HCEC 1CT (cell line): ENCODE results near the gene ME2.
"Not testable (repeated sequence)": the region's sequence is repeated elsewhere in the genome, so short reads cannot be mapped to it uniquely, and the experiment has no call there.

Experiments used
- DNase-seq: peaks from one replicate; pipeline ENCODE4 v3.0.0-alpha.2; 2017

ME2 gene

DNA sequence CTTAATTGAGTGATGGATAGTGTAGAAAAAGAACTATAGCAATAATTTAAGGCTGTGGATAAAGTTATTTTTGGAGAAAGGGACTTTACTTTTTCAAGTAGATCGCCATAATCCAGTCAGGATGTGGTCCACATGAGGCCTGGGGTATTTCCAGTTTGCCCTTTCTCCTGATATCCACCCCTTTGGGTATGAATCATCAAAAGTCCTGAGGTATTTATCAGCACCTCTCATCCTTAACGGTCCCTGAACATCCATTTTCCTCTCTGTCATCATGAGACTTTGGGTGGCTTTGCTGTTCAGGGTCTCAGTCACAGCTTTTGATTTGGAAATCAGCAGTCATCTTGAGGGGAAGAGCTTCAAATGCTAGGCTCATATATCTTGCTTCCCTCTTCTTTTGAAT, 49.6 kb downstream of the ME2 start:
- DNase-seq: peak; percentile 13

DNA sequence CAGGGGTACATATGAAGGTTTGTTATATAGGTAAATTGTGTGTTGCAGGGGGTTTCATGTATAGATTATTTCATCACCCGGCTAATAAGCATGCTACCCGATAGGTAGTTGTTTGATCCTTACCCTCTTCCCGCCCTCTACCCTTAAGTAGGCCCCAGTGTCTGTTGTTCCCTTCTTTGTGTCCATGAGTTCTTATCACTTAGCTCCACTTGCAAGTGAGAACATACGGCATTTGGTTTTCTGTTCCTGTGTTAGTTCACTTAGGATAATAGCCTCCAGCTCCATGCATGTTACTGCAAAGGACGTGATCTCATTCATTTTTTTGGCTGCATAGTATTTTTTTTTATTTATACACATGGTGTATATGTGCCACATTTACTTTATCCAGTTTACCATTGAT, 54.8 kb downstream of the ME2 start:
- DNase-seq: no peak

DNA sequence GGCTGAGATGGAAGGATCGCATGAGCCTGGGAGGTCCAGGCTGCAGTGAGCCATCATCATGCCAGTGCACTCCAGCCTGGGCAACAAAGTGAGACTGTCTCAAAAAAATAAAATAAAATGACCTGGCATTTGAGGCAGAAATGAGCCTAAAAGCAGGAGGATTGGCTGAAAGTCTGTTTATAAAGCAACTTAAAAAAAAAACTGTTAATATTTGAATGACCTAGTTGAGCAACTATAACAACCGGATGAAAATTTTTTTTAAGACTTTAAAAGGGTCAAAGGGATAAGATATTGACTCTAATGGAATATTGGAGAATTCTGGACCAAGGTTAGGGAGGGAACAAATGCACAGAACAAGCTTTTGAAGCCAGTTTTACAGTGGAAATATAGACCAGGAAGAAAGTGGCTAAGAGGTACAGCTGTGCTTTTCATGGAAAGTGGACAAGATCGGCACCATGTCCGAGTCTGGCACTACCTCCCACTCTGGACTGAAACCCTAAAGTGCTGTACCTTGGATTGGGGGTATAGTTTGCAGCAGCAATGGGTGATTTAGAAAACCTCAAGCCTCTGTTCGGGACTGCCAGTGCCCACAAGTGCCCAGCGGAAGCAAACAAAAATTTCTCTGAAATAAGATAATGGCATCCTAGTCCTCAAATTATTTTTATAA, 55.8 kb downstream of the ME2 start:
- DNase-seq: no peak

- no peak for DNase-seq
Measured at GRCh38 chr18:50935493-50936191, 56.7 kb downstream of the ME2 start.

- no peak for DNase-seq
Measured at GRCh38 chr18:50937183-50937582, 58.3 kb downstream of the ME2 start.

- DNase-seq: no peak
Measured at GRCh38 chr18:50938912-50939311, 60.0 kb downstream of the ME2 start.

DNA sequence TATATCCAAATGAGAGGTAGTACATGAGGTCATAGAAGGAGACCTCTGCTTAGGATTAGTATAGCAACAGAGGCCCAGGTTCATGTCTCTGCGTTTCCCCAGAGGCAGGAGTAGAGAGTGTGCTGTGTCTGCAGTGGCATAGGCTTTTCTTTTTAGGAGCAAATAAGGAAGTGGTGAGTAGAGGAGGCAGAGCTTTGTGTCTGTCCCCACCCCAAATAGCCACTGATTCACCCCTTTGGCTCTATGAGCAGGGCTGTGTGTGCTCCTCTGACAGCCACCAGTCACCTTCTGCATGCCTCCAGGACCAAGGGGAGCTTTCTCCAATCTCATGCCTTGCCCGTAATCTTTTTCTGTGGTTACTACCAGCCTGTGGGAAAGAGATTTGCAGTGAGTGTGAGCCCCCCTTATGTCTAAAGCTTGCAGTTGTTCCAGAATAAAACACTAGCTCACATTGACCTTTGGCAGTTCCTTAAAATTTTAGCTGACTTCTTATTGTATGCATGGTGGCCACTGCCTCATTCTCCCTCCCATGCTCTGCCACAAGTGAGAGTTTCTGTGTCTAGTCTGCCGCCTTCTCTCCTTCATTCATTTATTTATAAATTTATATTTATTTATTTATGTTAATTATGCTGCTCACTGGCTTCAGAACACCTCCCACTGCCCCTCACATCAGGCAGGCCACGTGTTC, 65.5 kb downstream of the ME2 start:
- no peak for DNase-seq

- not testable (repeated sequence) for DNase-seq
Measured at GRCh38 chr18:50945918-50946317, 67.0 kb downstream of the ME2 start.

GRCh38 chr18:50947899-50948298, 69.0 kb downstream of the ME2 start:
- DNase-seq: peak; percentile 66

DNA sequence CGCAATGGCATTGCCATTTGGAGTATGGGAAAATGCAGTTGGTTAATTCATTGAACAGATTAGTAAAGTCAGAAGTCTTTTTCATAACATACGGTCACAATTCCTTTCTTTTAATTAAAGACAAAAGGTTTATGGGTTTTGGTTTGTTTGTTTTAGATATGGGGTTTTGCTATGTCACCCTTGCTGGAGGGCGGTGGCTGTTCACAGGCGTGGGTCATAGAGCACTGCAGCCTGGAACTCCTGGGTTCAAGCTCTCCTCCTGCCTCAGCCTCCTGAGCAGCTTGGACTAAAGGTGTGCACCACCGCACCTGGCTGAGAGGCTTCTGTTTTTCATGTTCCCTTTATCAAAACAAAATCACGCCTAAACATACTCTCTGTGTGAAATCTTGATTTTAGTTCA, 70.3 kb downstream of the ME2 start:
- DNase-seq: no peak

DNA sequence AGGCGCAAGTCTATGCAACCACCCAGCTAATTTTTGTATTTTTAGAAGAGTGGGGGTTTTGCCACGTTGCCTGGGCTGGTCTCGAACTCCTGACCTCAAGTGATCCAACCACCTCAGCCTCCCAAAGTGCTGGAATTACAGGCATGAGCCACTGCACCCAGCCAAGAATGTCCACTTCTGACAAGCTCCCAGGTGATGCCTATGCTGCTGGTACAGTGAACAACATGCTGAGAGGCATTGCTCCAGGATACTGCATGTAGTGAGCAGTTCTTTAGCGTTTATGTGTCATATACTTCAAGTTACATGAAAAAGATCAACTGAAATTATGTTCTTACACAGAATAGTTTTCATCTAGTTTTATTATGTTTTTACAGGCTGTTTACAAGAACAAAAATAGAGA, 71.7 kb downstream of the ME2 start:
- no peak for DNase-seq

- DNase-seq: no peak
Measured at GRCh38 chr18:50953822-50954221, 74.9 kb downstream of the ME2 start.

GRCh38 chr18:50955253-50955652, 76.3 kb downstream of the ME2 start:
- no peak for DNase-seq

GRCh38 chr18:50956116-50956515, 77.2 kb downstream of the ME2 start:
- no peak for DNase-seq

- no peak for DNase-seq
Measured at GRCh38 chr18:50961974-50962373, 83.1 kb downstream of the ME2 start.

GRCh38 chr18:50967714-50968661, 89.1 kb downstream of the ME2 start, which contains the start of gene ELAC1:
Gene ELAC1, plus strand, starts transcription at chr18:50968040. Its CDS starts 6,365 bp downstream, at chr18:50974405.
- peak; percentile 79 for DNase-seq

DNA sequence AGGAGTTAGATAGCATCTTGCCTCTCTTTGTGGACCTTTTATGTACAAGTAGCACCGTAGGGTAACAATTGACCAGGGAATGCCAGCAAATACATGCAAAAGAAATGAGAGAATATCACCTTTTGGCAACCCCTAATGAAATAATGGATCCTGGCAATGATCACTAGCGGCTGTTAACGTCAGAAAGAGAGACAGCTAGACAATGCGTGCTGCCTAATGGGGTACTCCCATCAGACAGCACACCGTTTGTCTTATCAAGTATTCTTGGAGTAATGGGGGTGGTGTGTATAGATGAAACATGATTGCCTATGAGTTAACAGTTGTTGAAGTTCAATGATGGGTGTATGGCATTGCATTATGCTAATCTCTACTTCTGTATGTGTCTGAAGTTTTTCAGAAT, 90.5 kb downstream of the ME2 start:
- no peak for DNase-seq

- DNase-seq: no peak
Measured at GRCh38 chr18:50970006-50970405, 91.1 kb downstream of the ME2 start.

- DNase-seq: not testable (repeated sequence)
Measured at GRCh38 chr18:50972404-50972803, 93.5 kb downstream of the ME2 start.

- peak; percentile 79 for DNase-seq
Measured at GRCh38 chr18:50973367-50974126, 94.6 kb downstream of the ME2 start.

DNA sequence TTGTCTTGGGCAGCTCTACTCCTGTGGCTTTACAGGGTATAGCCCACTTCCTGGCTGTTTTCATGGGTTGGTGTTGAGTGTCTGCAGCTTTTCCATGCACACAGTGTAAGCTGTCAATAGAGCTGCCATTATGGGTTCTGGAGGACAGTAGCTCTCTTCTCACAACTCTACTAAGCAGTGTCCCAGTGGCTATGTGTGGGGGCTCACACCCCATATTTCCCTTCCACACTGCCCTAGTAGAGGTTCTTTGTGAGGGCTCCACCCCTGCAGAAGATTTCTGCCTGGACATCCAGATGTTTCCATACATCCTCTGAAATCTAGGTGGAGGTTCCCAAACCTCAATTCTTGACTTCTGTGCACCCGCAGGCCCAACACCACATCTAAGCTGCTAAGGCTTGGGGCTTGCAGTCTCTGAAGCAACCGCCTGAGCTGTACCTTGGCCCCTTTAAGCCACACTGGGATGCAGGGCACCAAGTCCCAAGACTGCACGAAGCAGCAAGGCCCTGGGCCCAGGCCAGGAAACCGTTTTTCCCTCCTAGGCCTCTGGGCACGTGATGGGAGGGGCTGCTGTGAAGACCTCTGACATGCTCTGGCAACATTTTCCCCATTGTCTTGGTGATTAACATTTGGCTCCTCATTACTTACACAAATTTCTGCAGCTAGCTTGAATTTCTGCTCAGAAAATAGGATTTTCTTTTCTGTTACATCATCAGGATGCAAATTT, 98.3 kb downstream of the ME2 start:
- no peak for DNase-seq
